ENCODE results near the gene DENND4C.
"Not testable (repeated sequence)": the region's sequence is repeated elsewhere in the genome, so short reads cannot be mapped to it uniquely, and the experiment has no call there.

DENND4C gene

DNA sequence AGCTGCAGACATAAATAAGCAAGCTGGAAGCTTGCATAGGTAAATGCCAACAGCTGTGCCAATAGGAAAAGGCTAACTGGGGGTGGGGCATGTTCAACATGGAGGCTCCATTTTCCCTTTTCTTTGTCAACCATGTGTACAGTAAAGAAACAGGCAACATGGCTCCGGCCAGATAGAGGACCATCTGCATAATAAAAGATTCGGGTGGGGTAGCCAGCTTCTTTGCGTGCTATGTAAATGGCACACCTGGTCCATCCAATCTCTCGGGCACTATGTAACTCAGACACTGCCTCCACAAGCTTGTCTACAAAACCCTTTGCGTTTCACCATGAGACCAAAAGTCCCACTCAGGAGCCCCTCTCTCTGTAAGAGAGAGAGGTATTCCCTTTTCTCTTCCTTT, 41.7 kb upstream of the DENND4C start:
- H4K20me1 ChIP-seq (ENCODE audit: insufficient read depth, low read length): no peaks in the 10 kb centered on the region
- no peak overlapping the region for H3K4me3 ChIP-seq (ENCODE audit: low read depth, low read length, poor library complexity, severe bottlenecking)
- H3K36me3 ChIP-seq (ENCODE audit: insufficient read depth, low read length): no peaks in the 10 kb centered on the region
- H3K9ac ChIP-seq (ENCODE audit: low read length): no peak overlapping the region
- H3K27me3 ChIP-seq (ENCODE audit: insufficient read depth, low read length): no peaks in the 10 kb centered on the region
- H2AFZ ChIP-seq (ENCODE audit: low read length): no peak overlapping the region
- no peak overlapping the region for H3K27ac ChIP-seq (ENCODE audit: low read depth, low read length, poor library complexity, severe bottlenecking)
- no peaks in the 10 kb centered on the region for H3K4me1 ChIP-seq (ENCODE audit: insufficient read depth, low read length, severe bottlenecking)
- H3F3A ChIP-seq (ENCODE audit: insufficient read depth, low read length): no peaks in the 10 kb centered on the region
- TF ChIP-seq CTCF (IDR thresholded peaks at IDR 0.05; ENCODE audit: low read length) (no peak), EZH2 (IDR thresholded peaks at IDR 0.05; ENCODE audit: borderline replicate concordance, low read length) (no peak)
- no peaks in the 10 kb centered on the region for H3K79me2 ChIP-seq (ENCODE audit: insufficient read depth, low read length)
- H3K9me2 ChIP-seq (ENCODE audit: low read depth, low read length): no peaks in the 10 kb centered on the region
- no peak overlapping the region for H3K4me2 ChIP-seq (ENCODE audit: low read length)
- H3K9me3 ChIP-seq (ENCODE audit: low read length): no peaks in the 10 kb centered on the region

DNA sequence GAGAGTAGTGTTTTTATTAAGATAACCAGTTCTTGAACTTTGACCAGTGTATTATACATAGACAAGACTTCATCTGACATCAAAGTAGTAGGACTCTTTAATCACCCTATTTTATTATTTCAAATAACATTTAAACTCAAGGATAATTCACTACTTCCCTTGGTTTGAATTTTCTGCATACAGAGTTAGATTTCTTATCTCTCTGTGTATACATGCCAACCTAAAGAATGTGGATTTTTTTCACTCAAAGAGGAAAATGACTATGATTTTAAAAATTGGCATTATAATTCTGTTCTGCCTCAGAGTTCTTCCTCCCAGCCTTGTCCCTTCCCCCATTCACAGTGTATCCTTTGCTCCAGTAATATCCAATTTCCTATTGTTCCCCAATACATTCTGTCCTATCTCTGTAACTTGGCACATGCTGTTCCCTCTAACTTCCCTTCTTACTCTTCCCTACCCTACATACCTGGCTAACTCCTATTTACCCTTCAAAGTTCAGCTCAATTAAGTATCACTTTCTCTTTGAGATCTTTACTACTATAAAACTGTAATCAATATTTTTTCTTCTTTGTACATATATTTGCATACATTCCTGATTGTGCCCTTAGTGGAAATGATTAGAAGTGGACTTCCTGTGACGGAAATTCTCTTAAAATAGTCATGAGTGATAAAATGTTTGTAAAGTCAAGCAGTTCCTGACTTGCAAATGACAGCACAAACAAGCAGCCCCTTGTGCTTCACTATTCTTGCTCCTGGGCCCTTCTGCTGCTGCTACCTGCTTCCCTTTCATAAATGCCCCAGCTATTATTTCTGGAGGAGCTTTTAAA, 38.1 kb upstream of the DENND4C start:
- Histone ChIP-seq H3K9me3 (ENCODE audit: low read length) (no peaks in the 10 kb centered on the region), H3K4me3 (ENCODE audit: low read depth, low read length, poor library complexity, severe bottlenecking) (no peak overlapping the region), H3K36me3 (ENCODE audit: insufficient read depth, low read length) (no peaks in the 10 kb centered on the region), H2AFZ (ENCODE audit: low read length) (no peak overlapping the region), H3K27ac (ENCODE audit: low read depth, low read length, poor library complexity, severe bottlenecking) (no peak overlapping the region), H3K9ac (ENCODE audit: low read length) (no peak overlapping the region), H3K27me3 (ENCODE audit: insufficient read depth, low read length) (no peaks in the 10 kb centered on the region), H3K79me2 (ENCODE audit: insufficient read depth, low read length) (no peaks in the 10 kb centered on the region), H3K9me2 (ENCODE audit: low read depth, low read length) (no peaks in the 10 kb centered on the region), H3F3A (ENCODE audit: insufficient read depth, low read length) (no peaks in the 10 kb centered on the region), H3K4me2 (ENCODE audit: low read length) (no peak overlapping the region), H3K4me1 (ENCODE audit: insufficient read depth, low read length, severe bottlenecking) (no peaks in the 10 kb centered on the region), H4K20me1 (ENCODE audit: insufficient read depth, low read length) (no peaks in the 10 kb centered on the region)
- TF ChIP-seq CTCF (IDR thresholded peaks at IDR 0.05; ENCODE audit: low read length) (no peak), EZH2 (IDR thresholded peaks at IDR 0.05; ENCODE audit: borderline replicate concordance, low read length) (no peak)

DNA sequence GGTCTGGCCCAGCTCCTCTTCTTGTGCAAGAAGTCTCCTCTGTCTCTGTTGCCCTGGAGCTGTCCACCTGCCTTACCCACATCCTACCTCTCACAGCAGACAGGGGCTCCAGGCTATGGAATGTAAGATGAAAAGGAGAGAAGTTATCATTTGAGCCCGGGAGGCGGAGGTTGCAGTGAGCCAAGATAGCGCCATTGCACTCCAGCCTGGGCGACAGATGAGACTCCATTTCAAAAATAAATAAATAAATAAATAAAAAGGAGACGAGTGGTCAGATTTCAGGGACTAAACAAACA, 37.5 kb upstream of the DENND4C start:
- H3K27me3 ChIP-seq (ENCODE audit: insufficient read depth, low read length): no peaks in the 10 kb centered on the region
- no peaks in the 10 kb centered on the region for H3K36me3 ChIP-seq (ENCODE audit: insufficient read depth, low read length)
- no peaks in the 10 kb centered on the region for H3K79me2 ChIP-seq (ENCODE audit: insufficient read depth, low read length)
- no peak overlapping the region for H3K27ac ChIP-seq (ENCODE audit: low read depth, low read length, poor library complexity, severe bottlenecking)
- no peak overlapping the region for H3K9ac ChIP-seq (ENCODE audit: low read length)
- H3K4me2 ChIP-seq (ENCODE audit: low read length): no peak overlapping the region
- no peaks in the 10 kb centered on the region for H3F3A ChIP-seq (ENCODE audit: insufficient read depth, low read length)
- H3K9me2 ChIP-seq (ENCODE audit: low read depth, low read length): no peaks in the 10 kb centered on the region
- no peak overlapping the region for H3K4me3 ChIP-seq (ENCODE audit: low read depth, low read length, poor library complexity, severe bottlenecking)
- no peak overlapping the region for H2AFZ ChIP-seq (ENCODE audit: low read length)
- H3K4me1 ChIP-seq (ENCODE audit: insufficient read depth, low read length, severe bottlenecking): no peaks in the 10 kb centered on the region
- no peaks in the 10 kb centered on the region for H3K9me3 ChIP-seq (ENCODE audit: low read length)
- no peaks in the 10 kb centered on the region for H4K20me1 ChIP-seq (ENCODE audit: insufficient read depth, low read length)
- TF ChIP-seq CTCF (IDR thresholded peaks at IDR 0.05; ENCODE audit: low read length): no peak
- TF ChIP-seq EZH2 (IDR thresholded peaks at IDR 0.05; ENCODE audit: borderline replicate concordance, low read length): no peak

GRCh38 chr9:19193358-19193973, 37.0 kb upstream of the DENND4C start:
- H4K20me1 ChIP-seq (ENCODE audit: insufficient read depth, low read length); H3F3A ChIP-seq (ENCODE audit: insufficient read depth, low read length); H3K27me3 ChIP-seq (ENCODE audit: insufficient read depth, low read length); H3K9ac ChIP-seq (ENCODE audit: low read length); H3K27ac ChIP-seq (ENCODE audit: low read depth, low read length, poor library complexity, severe bottlenecking); H3K4me3 ChIP-seq (ENCODE audit: low read depth, low read length, poor library complexity, severe bottlenecking); H3K9me3 ChIP-seq (ENCODE audit: low read length); H3K36me3 ChIP-seq (ENCODE audit: insufficient read depth, low read length); H3K4me1 ChIP-seq (ENCODE audit: insufficient read depth, low read length, severe bottlenecking); H3K4me2 ChIP-seq (ENCODE audit: low read length); H3K79me2 ChIP-seq (ENCODE audit: insufficient read depth, low read length); H2AFZ ChIP-seq (ENCODE audit: low read length); H3K9me2 ChIP-seq (ENCODE audit: low read depth, low read length): not testable (repeated sequence)

Measured in OCI-LY1 (cell line).